Activated T-helper 1 cell treated with Interleukin-2 at 50 U/mL for 16 hours (primary cell): Measurements from ENCODE around the gene LARGE1.
"Not testable (repeated sequence)": the region's sequence is repeated elsewhere in the genome, so short reads cannot be mapped to it uniquely, and the experiment has no call there.

ENCODE experiments used
- DNase-seq: peaks from one replicate; pipeline ENCODE4 v3.0.0-alpha.2; 2020; ENCODE audit warnings: low read depth

LARGE1 gene

DNA sequence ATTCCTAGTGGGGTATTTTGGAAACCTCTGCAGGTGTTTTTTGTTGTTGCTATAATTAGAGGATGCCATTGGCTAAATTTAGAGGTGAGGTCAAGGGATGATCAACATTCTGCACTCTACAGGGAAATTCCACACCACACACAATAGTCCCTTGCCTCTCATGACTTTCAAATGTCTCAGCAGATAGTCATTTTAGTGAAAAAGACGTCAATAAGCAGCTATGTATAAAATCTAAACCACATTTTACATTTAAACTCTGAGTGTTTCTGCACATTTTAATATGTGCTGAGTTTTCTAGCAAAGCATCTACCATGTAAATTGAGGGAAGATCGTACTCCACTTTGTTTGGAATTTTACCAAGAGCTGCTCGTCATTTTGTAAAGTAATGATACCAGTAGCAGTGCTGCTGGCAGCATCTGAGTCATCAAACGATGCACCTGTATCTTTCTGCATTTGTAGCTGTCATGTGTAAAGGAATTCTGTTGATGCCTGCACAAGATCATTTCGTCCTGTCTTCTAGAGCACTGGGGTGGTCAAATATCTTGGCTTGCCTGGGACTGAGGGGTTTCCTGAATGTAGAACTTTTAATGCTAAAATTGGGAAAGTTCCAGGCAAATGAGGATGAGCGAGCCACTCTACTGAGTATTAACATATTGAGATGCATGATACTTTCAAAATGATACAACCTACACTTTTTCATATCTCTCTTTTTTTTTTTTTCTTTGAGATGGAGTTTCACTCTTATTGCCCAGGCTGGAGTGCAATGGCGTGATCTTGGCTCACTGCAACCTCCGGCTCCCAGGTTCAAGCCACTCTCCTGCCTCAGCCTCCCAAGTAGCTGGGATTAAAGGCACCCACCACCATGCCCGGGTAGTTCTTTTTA is 447.6 kb downstream of the LARGE1 start:
- DNase-seq = no peak

DNA sequence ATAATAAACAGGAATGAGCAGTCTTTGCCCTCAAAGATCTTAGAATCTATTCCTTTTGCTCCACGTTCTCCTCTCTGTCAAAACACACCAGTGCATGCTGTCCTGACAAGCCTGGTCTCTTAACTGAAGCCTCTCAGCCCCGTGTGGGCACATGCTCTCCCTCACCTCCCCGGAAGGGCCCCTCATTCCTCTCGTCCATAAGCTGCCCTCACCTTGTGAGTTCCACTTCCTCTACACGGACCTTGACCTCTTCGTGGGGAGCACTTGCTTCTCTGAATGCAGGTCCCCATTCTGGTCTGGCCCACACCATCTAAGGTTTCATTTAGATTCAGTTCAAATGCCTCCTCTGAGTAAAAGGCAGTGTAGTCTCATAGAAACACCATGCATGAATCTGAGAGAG is 449.8 kb downstream of the LARGE1 start:
- no peak for DNase-seq

DNA sequence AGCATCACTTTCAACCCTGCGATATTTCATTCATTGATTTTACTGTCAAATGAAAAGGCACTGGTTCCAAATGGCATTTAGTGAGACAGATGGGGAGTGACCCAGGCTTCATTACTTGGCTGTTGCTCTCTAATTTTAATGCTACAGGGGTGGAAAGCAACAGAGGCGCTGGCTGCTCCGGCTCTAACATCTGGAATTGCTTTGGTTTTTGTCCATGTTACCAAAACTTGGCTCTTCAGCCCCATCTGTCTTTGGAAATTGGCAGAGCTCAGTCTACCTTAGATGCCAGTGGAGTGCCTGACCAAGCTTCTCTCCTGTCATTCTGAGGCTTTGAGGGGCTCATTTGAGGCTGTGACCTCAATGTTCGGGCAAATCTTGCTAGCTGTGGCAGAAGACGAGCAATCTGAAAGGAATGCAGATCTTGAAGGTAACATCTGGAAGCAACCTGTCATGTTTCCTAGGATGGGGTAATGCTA is 452.6 kb downstream of the LARGE1 start:
- DNase-seq = no peak

DNA sequence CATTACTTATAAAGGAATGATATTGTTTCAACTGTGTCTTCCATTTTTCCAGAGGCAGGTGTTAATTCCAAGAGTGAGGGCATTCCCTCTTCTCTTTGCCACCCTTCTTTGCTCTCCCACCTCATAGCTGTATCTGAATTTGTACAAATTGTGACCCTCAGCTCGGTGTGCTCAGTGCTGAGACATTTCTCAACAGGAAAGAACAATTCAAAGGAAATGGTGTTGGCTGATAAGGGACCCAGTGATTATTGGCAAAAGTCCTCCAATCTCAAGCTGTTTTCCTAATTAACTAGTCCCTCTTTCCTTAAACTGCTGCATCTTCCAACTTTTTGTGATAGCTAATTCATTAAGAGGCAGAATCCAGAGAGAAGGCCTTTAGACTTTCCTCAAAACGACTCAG is 453.2 kb downstream of the LARGE1 start:
- no peak for DNase-seq

DNA sequence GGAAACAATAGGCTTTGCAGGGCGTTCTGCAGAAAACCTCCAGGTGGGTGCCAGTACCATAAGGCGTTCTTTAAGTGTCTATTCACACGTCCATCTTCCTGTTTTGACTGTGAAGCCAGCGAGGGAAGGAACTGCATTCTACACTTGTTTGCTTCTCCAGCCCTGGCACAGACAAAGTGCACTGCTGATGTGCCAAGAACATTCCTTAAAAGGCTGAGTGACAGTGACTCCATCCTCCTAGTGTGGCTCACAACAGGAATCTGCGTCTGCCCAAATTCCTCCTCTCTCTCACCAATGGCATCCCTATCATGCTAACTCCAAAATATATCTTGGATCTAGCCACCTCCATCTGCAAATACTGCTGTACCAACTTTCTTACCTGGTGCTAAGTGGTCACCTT is 454.7 kb downstream of the LARGE1 start:
- no peak for DNase-seq

DNA sequence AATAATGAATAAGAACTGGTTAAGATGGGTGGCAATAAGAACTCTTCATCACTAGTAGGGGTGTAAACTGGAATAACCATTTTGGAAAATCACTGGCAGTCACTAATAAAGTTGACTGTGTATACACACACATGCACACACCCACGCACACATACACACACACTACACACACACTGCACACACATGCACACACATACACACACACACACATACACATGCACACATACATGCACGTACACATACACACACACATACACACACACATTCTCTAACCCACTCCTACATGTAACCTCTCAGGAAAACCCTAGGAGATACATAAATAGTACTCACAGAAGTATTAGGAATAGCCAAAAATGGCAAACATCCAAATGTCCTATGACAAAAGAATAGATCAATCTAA is 455.6 kb downstream of the LARGE1 start:
- no peak for DNase-seq

DNA sequence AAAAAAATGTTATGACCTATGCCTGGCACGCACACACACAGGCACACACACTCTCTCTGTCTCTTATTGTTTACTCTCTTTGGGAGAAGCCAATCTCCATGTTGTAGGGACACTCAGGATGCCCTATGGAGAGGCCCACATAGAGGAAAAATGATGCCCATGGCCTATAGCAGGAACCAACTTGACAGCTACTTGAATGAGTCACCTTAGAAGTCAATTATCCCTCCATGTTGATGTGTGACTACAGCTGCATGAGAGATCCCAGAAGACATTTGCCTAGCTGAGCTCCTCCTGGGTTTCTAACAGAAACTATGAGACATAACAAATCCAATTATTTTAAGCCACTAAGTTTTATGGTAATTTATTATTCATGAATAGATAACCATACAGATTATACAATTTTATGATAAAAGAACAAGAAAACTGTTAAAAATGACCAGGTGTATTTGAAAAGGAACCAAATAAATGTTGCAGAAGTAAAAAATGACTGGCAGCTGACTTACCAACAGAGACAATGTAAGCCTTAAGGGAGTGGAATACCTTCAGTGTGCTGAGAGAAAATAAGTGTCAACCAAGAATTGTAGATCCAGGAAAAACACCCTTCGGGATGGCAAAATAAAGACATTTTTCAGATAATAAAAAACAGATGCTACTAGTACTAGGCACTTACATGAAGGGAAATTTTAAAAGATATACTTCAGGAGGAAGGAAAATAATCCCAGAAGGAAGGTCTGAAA is 458.4 kb downstream of the LARGE1 start:
- no peak for DNase-seq

DNA sequence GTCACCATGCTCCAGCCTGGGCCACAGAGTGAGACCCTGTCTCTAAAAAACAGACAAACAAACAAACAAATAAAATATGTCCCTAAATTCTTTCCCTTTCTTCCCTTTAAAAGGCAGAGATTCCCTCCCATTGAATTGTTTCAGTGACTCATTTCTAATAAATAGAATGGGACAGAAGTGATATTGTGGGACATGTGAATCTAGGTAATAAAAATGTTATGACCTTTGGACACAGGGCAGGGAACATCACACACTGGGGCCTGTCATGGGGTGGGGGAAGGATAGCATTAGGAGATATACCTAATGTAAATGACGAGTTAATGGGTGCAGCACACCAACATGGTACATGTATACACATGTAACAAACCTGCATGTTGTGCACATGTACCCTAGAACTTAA is 459.0 kb downstream of the LARGE1 start:
- DNase-seq = not testable (repeated sequence)

DNA sequence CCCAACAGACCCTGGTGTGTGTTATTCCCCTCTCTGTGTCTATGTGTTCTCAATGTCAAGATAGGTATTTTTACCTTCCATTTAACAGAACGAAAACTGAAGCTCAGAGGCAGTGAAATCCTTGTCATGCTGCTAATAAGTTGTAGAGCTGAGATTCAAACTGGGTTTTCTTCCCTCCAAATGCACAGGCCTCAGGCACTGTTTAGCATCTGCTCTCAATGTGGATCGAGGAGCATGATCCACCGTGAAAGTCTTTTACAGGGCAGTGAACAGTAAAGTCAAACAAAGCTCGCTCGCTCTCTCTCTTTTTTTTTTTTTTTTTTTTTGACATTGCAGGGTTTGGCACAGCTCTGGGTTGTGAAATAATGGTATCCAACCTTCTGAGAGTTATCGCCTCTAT is 461.1 kb downstream of the LARGE1 start:
- DNase-seq = no peak

DNA sequence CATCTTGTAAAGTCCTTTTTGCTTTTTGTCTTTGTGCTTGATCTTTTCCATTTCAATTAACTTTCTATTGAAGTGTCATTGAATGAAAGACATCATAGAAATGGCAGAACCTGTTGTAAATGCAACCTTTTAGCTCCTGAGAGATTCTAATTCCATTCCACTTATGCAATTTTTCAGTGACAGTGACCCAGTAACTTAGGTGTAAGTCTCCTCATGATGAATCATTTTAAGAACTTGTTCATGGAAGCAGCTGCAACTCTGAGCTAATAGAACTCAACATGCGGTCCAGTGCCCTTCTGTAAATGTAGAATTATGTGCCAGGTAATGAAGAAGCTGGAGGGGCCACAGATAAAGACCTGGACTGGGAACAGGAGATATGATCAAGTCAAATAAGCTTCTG is 463.8 kb downstream of the LARGE1 start:
- no peak for DNase-seq

DNA sequence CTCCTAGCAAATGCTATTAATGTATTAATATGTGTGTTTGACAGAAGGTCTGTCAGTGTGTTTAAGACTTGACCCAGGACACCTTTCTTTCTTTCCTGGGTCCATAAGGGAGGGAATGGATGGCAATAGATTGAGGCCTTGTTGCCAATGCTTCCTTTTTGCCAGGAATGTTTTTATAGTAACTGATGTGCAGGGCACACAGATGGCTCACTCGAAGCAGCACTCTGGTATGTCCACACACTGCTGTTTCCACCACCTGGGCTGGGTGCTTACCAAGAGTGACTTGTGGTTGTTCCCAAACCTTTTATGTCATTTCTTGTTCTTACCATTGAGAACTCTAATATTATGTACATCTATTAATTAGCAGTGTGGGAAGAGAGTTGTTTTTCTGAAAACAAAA is 465.2 kb downstream of the LARGE1 start:
- DNase-seq = no peak

DNA sequence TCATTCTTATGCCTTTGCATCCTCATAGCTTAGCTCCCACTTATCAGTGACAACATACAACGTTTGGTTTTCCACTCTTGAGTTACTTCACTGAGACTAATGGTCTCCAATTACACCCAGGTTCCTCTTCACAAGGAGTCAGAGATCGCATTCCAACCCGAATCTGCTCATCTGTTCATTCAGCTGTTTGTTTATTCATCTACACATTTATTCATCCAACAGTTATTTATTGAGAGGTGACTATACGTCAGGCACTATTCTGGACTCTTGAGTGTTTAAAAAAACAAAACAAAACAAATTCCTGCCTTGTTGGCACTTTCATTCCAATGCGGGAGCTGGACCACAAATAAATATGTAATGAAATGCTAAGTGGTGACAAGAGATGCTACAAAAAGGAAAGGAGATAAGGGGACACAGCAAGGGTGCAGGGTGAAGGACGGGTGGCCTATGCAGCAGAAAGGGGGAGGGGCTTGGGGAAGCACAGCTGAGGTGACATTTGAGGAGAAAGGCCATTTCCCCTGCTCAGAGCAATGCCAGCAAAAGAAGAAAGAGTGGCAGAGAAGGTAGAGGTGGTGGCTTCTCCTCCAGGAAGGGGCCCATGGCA is 468.3 kb downstream of the LARGE1 start:
- no peak for DNase-seq

DNA sequence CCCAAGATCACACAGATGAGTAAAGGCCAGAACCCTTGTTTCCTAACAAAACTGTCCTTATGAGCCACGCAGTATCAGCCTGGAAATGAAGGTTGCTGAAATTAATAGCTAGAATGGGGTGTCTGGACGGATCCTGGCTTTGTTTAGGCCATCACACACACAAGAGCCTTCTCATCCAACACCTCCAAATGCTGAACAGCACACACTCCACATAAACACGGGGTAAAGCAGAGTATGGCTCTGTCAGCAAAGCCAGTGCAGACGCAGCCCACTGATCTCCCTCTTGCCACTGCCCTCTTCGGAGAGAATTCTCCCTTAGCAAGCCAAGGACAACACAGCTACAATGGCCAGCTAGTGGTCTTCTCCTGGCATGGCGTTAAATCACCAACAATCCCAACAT is 469.5 kb downstream of the LARGE1 start:
- DNase-seq = no peak

DNA sequence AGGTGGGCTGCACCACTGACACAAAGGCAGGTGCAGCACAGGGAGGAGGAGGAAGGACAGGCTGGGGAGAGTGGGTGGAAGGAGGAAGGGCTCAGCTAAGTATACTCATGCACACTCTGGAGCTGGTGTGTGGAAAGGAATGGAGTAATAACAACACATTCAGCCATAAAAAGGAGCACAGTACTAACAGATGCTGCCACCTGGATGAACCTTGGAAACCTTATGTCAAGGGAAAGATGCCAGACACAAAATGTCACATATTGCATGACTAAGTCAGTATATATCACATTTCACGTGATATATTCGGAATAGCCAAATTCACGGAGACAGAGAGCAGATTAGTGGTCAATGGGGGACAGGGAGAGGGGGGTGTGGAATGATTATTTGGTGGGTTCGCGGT is 472.5 kb downstream of the LARGE1 start:
- DNase-seq = no peak

DNA sequence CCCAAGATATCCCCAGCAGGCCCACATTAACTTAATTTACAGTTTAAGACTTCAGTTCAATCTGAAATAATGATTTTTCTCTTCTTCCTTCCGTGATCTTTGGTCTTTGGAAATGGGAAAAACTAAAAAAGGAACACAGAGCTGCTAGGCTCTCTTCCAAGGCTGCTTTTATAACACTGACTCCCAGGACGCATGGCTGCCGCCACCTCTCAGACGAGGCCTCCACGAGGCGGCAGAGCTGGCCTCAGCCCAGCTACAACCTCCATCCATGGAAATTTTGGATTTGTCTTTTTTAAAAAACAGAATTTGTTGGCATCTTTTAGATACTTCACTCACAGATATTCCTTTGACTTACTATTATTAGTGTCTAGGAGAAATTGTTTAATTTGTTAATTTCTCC is 476.6 kb downstream of the LARGE1 start:
- no peak for DNase-seq

DNA sequence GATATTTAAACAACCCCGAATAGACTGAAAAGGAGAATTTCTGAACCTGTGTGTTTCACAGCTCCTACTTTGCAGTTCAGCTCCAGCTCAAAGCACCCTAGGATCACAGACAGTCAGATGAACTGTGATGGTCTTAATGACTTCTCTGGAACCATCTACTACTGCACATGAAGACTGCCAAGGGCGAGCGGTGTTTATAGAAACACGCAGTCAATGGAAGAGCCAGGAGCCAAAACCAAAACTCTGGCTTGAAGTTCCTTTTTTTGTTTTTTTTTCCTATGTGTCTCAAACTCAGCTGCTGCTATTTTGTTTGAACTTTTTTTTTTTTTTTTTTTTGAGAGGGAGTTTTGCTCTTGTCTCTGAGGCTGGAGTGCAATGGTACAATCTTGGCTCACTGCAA is 479.5 kb downstream of the LARGE1 start:
- no peak for DNase-seq

DNA sequence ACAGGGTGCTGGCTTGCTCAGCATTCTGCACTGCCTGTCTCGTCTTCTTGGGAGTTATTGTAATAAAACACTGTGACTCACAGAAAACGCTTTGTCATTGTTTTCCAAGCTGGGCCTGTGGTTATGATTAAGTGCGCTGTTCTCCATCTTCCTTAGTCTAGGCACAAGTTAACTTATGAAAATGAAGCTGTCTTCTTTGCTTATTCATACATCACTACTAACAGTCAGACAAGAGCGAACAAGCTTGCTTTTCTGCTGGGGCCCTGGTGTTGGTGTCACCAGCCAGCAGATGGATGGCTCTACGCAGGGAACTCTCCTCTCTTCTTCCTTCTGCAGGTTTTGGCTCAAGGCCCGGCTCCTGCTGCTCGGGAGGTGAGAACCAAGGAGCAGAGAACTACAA is 482.0 kb downstream of the LARGE1 start:
- no peak for DNase-seq

DNA sequence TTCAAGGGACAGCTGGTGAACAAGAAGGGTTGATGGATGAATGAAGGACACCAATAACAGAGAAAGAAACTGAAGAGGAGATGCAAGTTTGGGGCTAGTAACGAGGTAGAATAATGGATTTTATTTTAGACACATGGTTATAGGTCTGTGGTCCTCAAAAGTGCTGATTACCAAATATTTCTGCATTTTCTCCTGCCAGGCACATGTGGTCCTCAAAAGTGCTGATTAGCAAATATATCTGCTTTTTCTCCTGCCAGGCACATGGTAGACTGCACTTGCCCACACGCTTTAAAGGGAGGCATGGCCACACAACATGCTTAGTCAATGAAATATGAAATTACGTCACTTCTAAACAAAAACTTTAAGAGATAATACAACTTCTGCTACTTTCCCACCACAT is 489.0 kb downstream of the LARGE1 start:
- DNase-seq = no peak

DNA sequence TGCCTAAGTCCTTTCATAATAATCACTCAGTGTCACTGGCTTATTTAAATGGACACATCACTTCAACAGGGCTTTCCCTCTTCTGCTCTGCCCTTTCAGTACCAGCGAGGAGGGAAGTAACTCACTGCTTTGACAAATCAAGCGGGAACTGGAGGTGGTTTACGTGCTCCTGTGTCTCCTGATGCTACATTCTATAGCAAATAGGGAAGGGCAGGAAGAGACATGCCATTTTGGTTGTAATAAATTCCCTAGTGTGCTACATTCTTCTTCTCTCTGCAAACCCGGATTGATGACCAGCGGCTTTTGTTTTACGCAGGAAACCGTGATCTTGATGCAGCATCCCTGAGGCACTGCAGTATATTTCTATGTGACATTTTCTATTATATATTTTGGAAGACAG is 491.0 kb downstream of the LARGE1 start:
- no peak for DNase-seq

DNA sequence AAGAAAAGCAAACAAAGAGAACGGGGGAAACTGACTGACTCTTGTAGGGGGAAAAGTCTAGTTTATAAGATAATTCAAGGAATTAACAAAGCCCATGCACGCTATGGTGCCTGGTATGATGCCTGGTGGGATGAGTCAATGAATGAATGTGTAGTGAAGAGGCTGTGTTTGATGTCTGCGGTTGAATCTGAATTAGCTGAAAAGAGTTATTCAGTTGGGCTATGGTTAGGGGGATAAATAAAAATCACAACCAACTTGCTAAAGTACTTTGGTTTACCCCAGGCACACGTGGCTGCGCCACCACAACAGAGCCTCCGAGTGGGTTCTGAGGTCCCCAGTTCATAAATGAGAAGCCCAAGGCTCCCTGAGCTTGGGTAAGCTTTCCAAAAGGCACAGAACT is 492.8 kb downstream of the LARGE1 start:
- no peak for DNase-seq

DNA sequence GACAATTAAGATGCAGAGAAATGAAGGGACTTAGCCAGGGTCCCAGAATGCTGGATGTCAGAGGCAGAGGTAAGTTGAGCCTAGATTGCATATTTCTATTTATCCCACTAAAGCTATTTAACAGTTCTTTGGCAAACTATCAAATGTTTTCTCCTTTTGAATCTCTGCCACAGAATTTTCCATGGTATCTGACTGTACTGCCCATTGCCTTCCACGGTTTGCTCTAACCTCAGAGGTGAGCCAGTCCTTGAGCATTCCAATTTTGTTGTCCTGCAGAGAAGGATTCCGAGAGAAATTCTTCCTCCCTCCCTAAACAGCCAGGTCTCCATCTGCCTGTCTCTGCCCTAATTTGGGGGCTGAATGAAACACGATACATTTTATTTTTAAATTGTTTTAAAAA is 493.8 kb downstream of the LARGE1 start:
- no peak for DNase-seq

DNA sequence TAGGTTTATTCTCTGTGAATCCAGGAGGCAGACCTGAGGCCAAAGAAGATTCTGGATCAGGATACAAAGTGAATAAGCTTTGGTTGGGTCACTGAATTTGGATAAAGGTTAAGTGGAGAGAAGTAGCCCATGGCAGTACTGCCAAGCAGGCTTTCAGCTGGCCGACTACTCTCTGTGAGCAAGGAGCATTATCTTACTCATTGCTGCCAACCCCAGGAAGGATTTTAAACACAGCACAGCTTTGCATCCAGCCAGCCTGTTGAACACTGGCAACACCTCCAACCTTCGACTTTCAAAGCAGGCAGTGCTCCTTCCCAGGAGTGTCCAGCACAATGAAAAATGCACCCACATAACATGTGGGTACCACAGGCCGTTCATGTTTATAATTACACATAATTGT is 498.4 kb downstream of the LARGE1 start:
- DNase-seq = no peak

DNA sequence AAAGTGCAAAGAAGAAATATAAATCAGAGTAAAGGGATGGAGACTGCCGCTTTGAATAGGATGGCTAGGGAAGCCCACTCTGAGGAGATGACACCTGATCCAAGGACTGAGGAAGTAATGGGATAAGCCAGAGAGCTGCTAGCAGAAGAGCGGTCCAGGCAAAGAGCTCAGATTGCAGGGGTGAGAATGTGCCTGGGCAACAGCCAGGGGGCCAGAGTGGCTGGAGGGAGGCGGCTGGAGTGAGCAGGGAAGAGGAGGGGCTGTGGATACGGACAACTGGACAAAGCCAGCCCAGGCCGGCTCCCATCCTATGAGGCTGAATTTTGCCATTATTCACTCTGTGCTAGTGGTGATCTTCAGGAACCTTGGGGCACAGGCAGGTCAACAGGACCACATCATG is 501.8 kb downstream of the LARGE1 start:
- DNase-seq = no peak
